GM23248 (cell line): Measurements from ENCODE around the gene SERPIND1.

Source experiments
- EZH2 ChIP-seq: fragments of 200-600 bp; sonication (generic); IDR thresholded peaks from 2 replicates; pipeline ENCODE4 v1.6.1; 2018; ENCODE audit warnings: antibody characterized with exemption, mild to moderate bottlenecking; ENCODE audit not compliant: insufficient read depth, poor library complexity, severe bottlenecking
- EZH2phosphoT487 ChIP-seq: fragments of 200-600 bp; sonication (generic); IDR thresholded peaks from 2 replicates; pipeline ENCODE4 v1.6.1; 2018; ENCODE audit warnings: antibody characterized with exemption, moderate library complexity, mild to moderate bottlenecking, low read depth; ENCODE audit not compliant: insufficient read depth

DNA sequence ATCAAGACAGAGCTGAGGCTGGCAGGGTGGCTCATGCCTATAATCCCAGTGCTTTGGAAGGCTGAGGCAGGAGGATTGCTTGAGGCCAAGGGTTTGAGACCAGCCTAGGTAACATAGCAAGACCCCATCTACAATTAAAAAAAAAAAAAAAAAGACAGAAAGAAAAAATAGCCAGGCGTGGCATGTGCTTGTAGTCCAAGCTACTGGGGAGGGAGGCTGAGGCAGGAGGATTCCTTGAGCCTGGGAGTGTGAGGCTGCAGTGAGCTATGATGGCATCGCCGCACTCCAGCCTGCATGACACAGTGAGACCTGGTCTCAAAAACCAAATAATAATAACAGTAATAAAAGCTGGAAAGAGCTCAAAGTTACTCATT is 9.4 kb downstream of the SERPIND1 start:
- TF ChIP-seq EZH2 (no peak), EZH2phosphoT487 (no peak)
